HCT116 (cell line): ENCODE results near the gene TM9SF2.

Experiments used
- CEBPB ChIP-seq: IDR thresholded peaks from 2 replicates; pipeline ENCODE4 v1.6.1; 2012; ENCODE audit warnings: low read depth
- EZH2 ChIP-seq: fragments of 200-600 bp; sonication (generic); IDR thresholded peaks from 2 replicates; pipeline ENCODE4 v1.6.1; 2017; ENCODE audit warnings: antibody characterized with exemption, mixed run types
- EZH2phosphoT487 ChIP-seq: fragments of 200-600 bp; IDR thresholded peaks from 2 replicates; pipeline ENCODE4 v1.6.1; 2018; ENCODE audit warnings: antibody characterized with exemption, borderline replicate concordance
- POLR2A ChIP-seq: IDR thresholded peaks from 2 replicates; pipeline ENCODE4 v1.7.0; 2011; ENCODE audit warnings: borderline replicate concordance; ENCODE audit not compliant: insufficient read depth, insufficient read length; ENCODE audit errors: extremely low read depth
- POLR2AphosphoS5 ChIP-seq: IDR thresholded peaks from 2 replicates; pipeline ENCODE4 v1.6.1; 2011; ENCODE audit warnings: mild to moderate bottlenecking, low read depth, low read length, moderate library complexity
- SP1 ChIP-seq: IDR thresholded peaks from 2 replicates; pipeline ENCODE4 v1.6.1; 2012; ENCODE audit warnings: low read depth
- ZFX ChIP-seq: fragments of 450-650 bp; IDR thresholded peaks from 2 replicates; pipeline ENCODE4 v1.6.1; 2017
- TF ChIP-seq, protein P1 (sequence below), 3 experiments: fragments of 200-600 bp in 1 of 3; sonication (generic) in 1 of 3; IDR thresholded peaks in 2 of 3; conservative IDR thresholded peaks in 1 of 3; 2 replicates each; pipeline ENCODE4 v1.5.1; 2012 to 2017; ENCODE audit warnings: low read depth in 2 of 3, low read length in 2 of 3, antibody characterized with exemption in 1 of 3, borderline replicate concordance in 1 of 3, control low read depth in 1 of 3, mild to moderate bottlenecking in 1 of 3, mixed read lengths in 1 of 3, mixed run types in 1 of 3, moderate library complexity in 1 of 3; ENCODE audit not compliant: insufficient read depth in 1 of 3
- TF ChIP-seq, protein P2 (sequence below): IDR thresholded peaks from 2 replicates; pipeline ENCODE4 v1.6.1; 2012; ENCODE audit warnings: low read depth
- TF ChIP-seq, protein P3 (sequence below): IDR thresholded peaks from 2 replicates; pipeline ENCODE4 v1.6.1; 2012
- TF ChIP-seq, protein P4 (sequence below): IDR thresholded peaks from 2 replicates; pipeline ENCODE4 v1.6.1; 2012

DNA sequence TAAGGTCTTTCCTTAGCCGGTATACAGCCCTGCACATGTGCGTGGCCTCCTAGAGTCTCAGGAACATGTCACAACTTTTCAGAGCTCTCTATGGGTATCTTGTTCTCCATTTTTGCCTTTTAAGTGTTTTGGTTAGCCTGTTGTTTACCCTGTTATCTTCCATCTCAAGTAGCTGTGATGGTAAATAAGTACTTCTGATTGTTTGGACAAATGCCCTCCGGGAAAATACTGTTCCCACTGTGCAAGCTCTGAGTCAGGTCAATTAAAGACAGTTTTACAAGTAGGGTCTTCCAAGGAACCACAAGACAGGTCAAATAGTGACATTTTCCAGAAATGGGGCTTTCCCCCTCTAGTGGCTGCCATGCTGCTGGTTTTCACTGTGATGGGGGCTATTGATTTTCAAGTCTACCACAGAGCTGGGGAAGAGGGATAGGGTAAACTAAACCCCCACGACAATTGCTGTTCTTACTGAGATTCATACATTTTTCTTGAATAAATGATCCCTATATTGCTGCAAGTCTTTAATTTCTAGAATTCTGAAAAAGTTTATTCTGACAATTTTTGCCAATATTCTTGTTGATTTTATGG is 109.5 kb downstream of the TM9SF2 start:
- TF ChIP-seq, protein P1, sequence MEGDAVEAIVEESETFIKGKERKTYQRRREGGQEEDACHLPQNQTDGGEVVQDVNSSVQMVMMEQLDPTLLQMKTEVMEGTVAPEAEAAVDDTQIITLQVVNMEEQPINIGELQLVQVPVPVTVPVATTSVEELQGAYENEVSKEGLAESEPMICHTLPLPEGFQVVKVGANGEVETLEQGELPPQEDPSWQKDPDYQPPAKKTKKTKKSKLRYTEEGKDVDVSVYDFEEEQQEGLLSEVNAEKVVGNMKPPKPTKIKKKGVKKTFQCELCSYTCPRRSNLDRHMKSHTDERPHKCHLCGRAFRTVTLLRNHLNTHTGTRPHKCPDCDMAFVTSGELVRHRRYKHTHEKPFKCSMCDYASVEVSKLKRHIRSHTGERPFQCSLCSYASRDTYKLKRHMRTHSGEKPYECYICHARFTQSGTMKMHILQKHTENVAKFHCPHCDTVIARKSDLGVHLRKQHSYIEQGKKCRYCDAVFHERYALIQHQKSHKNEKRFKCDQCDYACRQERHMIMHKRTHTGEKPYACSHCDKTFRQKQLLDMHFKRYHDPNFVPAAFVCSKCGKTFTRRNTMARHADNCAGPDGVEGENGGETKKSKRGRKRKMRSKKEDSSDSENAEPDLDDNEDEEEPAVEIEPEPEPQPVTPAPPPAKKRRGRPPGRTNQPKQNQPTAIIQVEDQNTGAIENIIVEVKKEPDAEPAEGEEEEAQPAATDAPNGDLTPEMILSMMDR (IDR thresholded peaks at IDR 0.05 in 2 of 3, conservative IDR thresholded peaks at IDR 0.05 in 1 of 3; ENCODE audit: borderline replicate concordance in 1 of 3, insufficient read depth in 1 of 3, low read depth in 2 of 3, low read length in 2 of 3) = peak in 2 of 3 experiments; percentile 30 to 40; a peak in 4 of 6 replicates
- TF ChIP-seq SP1 = no peak
- no peak for TF ChIP-seq POLR2A
- TF ChIP-seq EZH2 = no peak
- no peak for TF ChIP-seq EZH2phosphoT487
- TF ChIP-seq ZFX = no peak
- TF ChIP-seq CEBPB = no peak
- TF ChIP-seq, protein P2, sequence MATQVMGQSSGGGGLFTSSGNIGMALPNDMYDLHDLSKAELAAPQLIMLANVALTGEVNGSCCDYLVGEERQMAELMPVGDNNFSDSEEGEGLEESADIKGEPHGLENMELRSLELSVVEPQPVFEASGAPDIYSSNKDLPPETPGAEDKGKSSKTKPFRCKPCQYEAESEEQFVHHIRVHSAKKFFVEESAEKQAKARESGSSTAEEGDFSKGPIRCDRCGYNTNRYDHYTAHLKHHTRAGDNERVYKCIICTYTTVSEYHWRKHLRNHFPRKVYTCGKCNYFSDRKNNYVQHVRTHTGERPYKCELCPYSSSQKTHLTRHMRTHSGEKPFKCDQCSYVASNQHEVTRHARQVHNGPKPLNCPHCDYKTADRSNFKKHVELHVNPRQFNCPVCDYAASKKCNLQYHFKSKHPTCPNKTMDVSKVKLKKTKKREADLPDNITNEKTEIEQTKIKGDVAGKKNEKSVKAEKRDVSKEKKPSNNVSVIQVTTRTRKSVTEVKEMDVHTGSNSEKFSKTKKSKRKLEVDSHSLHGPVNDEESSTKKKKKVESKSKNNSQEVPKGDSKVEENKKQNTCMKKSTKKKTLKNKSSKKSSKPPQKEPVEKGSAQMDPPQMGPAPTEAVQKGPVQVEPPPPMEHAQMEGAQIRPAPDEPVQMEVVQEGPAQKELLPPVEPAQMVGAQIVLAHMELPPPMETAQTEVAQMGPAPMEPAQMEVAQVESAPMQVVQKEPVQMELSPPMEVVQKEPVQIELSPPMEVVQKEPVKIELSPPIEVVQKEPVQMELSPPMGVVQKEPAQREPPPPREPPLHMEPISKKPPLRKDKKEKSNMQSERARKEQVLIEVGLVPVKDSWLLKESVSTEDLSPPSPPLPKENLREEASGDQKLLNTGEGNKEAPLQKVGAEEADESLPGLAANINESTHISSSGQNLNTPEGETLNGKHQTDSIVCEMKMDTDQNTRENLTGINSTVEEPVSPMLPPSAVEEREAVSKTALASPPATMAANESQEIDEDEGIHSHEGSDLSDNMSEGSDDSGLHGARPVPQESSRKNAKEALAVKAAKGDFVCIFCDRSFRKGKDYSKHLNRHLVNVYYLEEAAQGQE = no peak
- no peak for TF ChIP-seq POLR2AphosphoS5
- TF ChIP-seq, protein P3, sequence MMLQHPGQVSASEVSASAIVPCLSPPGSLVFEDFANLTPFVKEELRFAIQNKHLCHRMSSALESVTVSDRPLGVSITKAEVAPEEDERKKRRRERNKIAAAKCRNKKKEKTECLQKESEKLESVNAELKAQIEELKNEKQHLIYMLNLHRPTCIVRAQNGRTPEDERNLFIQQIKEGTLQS = no peak
- TF ChIP-seq, protein P4, sequence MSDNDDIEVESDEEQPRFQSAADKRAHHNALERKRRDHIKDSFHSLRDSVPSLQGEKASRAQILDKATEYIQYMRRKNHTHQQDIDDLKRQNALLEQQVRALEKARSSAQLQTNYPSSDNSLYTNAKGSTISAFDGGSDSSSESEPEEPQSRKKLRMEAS = no peak
